H1 (cell line): Measurements from ENCODE around the gene ADCY6. TPM values are rescaled to one million over a fixed set of nuclear protein-coding genes. Genes with fewer than 3 reads are reported as not detected.
A peak's percentile ranks its signal among the peaks of the same experiment; 100 is the strongest.

Source experiments
- CTCF ChIA-PET: fragments of 300-600 bp; sonication (Branson Sonifier 250); formaldehyde crosslinking; loops from one replicate; lab custom pipeline; 2021; ENCODE audit not compliant: partially characterized antibody; lab: Charles Lee
- POLR2A ChIA-PET: fragments of 300-600 bp; sonication (Branson Sonifier 250); formaldehyde crosslinking; loops from one replicate; lab custom pipeline; 2021; ENCODE audit warnings: inconsistent platforms; ENCODE audit not compliant: partially characterized antibody; lab: Charles Lee
- DNase-seq, 2 experiments: peaks; one replicate each; pipeline versions ENCODE4 v3.0.0 to v3.0.0-alpha.2; 2010 to 2022; ENCODE audit warnings: low spot score in 2 of 2, low read depth in 1 of 2, mixed read lengths in 1 of 2
- FAIRE-seq: peaks from 2 replicates; lab custom pipeline; 2011; peaks lifted over from hg19 to GRCh38; lab: Jason Lieb, UNC
- H2AFZ ChIP-seq: 2 replicates; pipeline ENCODE4 v1.8.1; 2012; ENCODE audit warnings: low read length, inconsistent platforms
- H2AK5ac ChIP-seq: 2 replicates; pipeline ENCODE4 v1.6.1; 2013; ENCODE audit warnings: low read depth, low read length
- H2BK120ac ChIP-seq: replicated peaks from 2 replicates; pipeline ENCODE3; 2013; ENCODE audit warnings: low read depth, low read length, inconsistent platforms
- H2BK12ac ChIP-seq: 2 replicates; pipeline ENCODE4 v1.6.1; 2013; ENCODE audit warnings: low read depth, low read length
- H2BK15ac ChIP-seq: 2 replicates; pipeline ENCODE4 v1.6.1; 2013; ENCODE audit warnings: low read length
- H2BK20ac ChIP-seq: 2 replicates; pipeline ENCODE4 v1.6.1; 2013; ENCODE audit warnings: low read length
- H2BK5ac ChIP-seq: 2 replicates; pipeline ENCODE4 v1.6.1; 2013; ENCODE audit warnings: low read depth, low read length
- H3K14ac ChIP-seq: 2 replicates; pipeline ENCODE4 v1.6.1; 2013; ENCODE audit warnings: inconsistent platforms; ENCODE audit not compliant: insufficient read length
- H3K18ac ChIP-seq: 2 replicates; pipeline ENCODE4 v1.6.1; 2013; ENCODE audit warnings: low read length; ENCODE audit errors: extremely low read depth
- H3K23ac ChIP-seq: 2 replicates; pipeline ENCODE4 v1.6.1; 2013; ENCODE audit warnings: inconsistent platforms; ENCODE audit not compliant: insufficient read length
- H3K23me2 ChIP-seq: 2 replicates; pipeline ENCODE4 v1.6.1; 2013; ENCODE audit warnings: low read depth, low read length
- H3K27ac ChIP-seq: 2 replicates; pipeline ENCODE4 v1.6.1; 2011; ENCODE audit warnings: low read depth, low read length, inconsistent platforms
- H3K27me3 ChIP-seq, 4 experiments: replicated peaks in 1 of 4; 1 replicate in 1 of 4; 2 replicates in 3 of 4; pipeline versions ENCODE4 v1.6.1 to v1.8.1; 2011 to 2013; ENCODE audit warnings: low read length in 3 of 4, mild to moderate bottlenecking in 3 of 4, inconsistent platforms in 2 of 4, mixed read lengths in 2 of 4, moderate library complexity in 1 of 4; ENCODE audit not compliant: control insufficient read depth in 3 of 4, insufficient read depth in 3 of 4; ENCODE audit errors: extremely low read depth in 1 of 4
- H3K36me3 ChIP-seq, 4 experiments: 2 replicates each; pipeline versions ENCODE4 v1.6.1 to v1.8.1; 2011 to 2013; ENCODE audit warnings: mild to moderate bottlenecking in 4 of 4, low read length in 3 of 4, moderate library complexity in 2 of 4, control low read depth in 1 of 4, inconsistent platforms in 1 of 4; ENCODE audit not compliant: insufficient read depth in 4 of 4, control insufficient read depth in 2 of 4
- H3K4ac ChIP-seq: replicated peaks from 2 replicates; pipeline ENCODE3; 2013; ENCODE audit warnings: low read length, low read depth, mixed read lengths, inconsistent platforms; ENCODE audit not compliant: insufficient read length
- H3K4me1 ChIP-seq, 4 experiments: replicated peaks in 1 of 4; 1 replicate in 1 of 4; 2 replicates in 3 of 4; pipeline versions ENCODE4 v1.6.1 to v1.8.1; 2011 to 2013; ENCODE audit warnings: low read length in 3 of 4, inconsistent platforms in 2 of 4, mixed read lengths in 1 of 4; ENCODE audit not compliant: insufficient read depth in 4 of 4, control insufficient read depth in 3 of 4
- H3K4me2 ChIP-seq, 2 experiments: 2 replicates each; pipeline versions ENCODE4 v1.6.1 to v1.8.1; 2011 to 2013; ENCODE audit warnings: low read depth in 2 of 2, low read length in 2 of 2, control low read depth in 1 of 2, inconsistent platforms in 1 of 2, mild to moderate bottlenecking in 1 of 2; ENCODE audit not compliant: insufficient read depth in 1 of 2
- H3K4me3 ChIP-seq, 4 experiments: fragments of 200-600, 300-600 bp in 1 of 4; sonication (generic), shearing (Covaris generic), sonication (Bioruptor Twin) in 1 of 4; 2 replicates each; pipeline versions ENCODE4 v1.5.1 to v1.8.1; 2011 to 2016; ENCODE audit warnings: low read length in 4 of 4, low read depth in 3 of 4, control low read depth in 2 of 4, inconsistent platforms in 2 of 4, mild to moderate bottlenecking in 2 of 4, mixed read lengths in 1 of 4, moderate library complexity in 1 of 4; ENCODE audit not compliant: insufficient read depth in 2 of 4; ENCODE audit errors: extremely low read depth in 1 of 4
- H3K56ac ChIP-seq: replicated peaks from 2 replicates; pipeline ENCODE3; 2013; ENCODE audit warnings: low read depth, mild to moderate bottlenecking, mixed read lengths, low read length, inconsistent platforms; ENCODE audit not compliant: insufficient read length
- H3K79me1 ChIP-seq: 2 replicates; pipeline ENCODE4 v1.6.1; 2013; ENCODE audit warnings: low read depth, low read length, control low read depth
- H3K79me2 ChIP-seq, 2 experiments: 2 replicates each; pipeline versions ENCODE4 v1.6.1 to v1.8.1; 2012 to 2013; ENCODE audit warnings: low read length in 2 of 2, mild to moderate bottlenecking in 2 of 2, inconsistent platforms in 1 of 2; ENCODE audit not compliant: insufficient read depth in 2 of 2, control insufficient read depth in 1 of 2
- H3K9ac ChIP-seq, 4 experiments: replicated peaks in 1 of 4; 1 replicate in 1 of 4; 2 replicates in 3 of 4; pipeline versions ENCODE4 v1.6.1 to v1.8.1; 2011 to 2013; ENCODE audit warnings: low read depth in 3 of 4, low read length in 3 of 4, control low read depth in 2 of 4, mild to moderate bottlenecking in 2 of 4, moderate library complexity in 2 of 4, inconsistent platforms in 1 of 4; ENCODE audit errors: extremely low read depth in 1 of 4
- H3K9me3 ChIP-seq, 2 experiments: 2 replicates each; pipeline versions ENCODE4 v1.6.1 to v1.8.1; 2012 to 2013; ENCODE audit warnings: mild to moderate bottlenecking in 2 of 2, moderate library complexity in 2 of 2, control low read depth in 1 of 2, inconsistent platforms in 1 of 2, low read depth in 1 of 2, low read length in 1 of 2, mixed read lengths in 1 of 2; ENCODE audit not compliant: insufficient read depth in 2 of 2
- H4K20me1 ChIP-seq, 2 experiments: replicated peaks in 1 of 2; 2 replicates each; pipeline versions ENCODE3 to v1.8.1; 2011 to 2013; ENCODE audit warnings: inconsistent platforms in 2 of 2, low read length in 2 of 2, mild to moderate bottlenecking in 1 of 2; ENCODE audit not compliant: insufficient read depth in 2 of 2, control insufficient read depth in 1 of 2
- H4K5ac ChIP-seq: 2 replicates; pipeline ENCODE4 v1.6.1; 2013; ENCODE audit warnings: low read length, low read depth, mixed read lengths, inconsistent platforms; ENCODE audit not compliant: insufficient read length
- H4K8ac ChIP-seq: 2 replicates; pipeline ENCODE4 v1.8.0; 2013; ENCODE audit warnings: mild to moderate bottlenecking, moderate library complexity, low read length, inconsistent platforms; ENCODE audit not compliant: insufficient read depth; ENCODE audit errors: extremely low read depth
- H4K91ac ChIP-seq: replicated peaks from 2 replicates; pipeline ENCODE3; 2013; ENCODE audit warnings: low read length, mixed read lengths, inconsistent platforms; ENCODE audit not compliant: insufficient read length
- BCL11A ChIP-seq, 2 experiments: IDR thresholded peaks; one replicate each; pipeline ENCODE4 v1.6.1; 2011; ENCODE audit warnings: low read depth in 2 of 2, low read length in 2 of 2, mild to moderate bottlenecking in 2 of 2
- EZH2 ChIP-seq: fragments of 200-600 bp; sonication (generic); IDR thresholded peaks from 2 replicates; pipeline ENCODE4 v1.7.1; 2012; ENCODE audit warnings: low read depth, mild to moderate bottlenecking, moderate library complexity, low read length, inconsistent platforms; ENCODE audit not compliant: severe bottlenecking
- MAFK ChIP-seq: IDR thresholded peaks from 2 replicates; pipeline ENCODE4 v1.6.1; 2012; ENCODE audit warnings: low read depth, mild to moderate bottlenecking, improper control_type of control experiment, low read length
- NANOG ChIP-seq: IDR thresholded peaks from 2 replicates; pipeline ENCODE4 v1.6.1; 2011; ENCODE audit warnings: low read length, low read depth, mild to moderate bottlenecking, inconsistent platforms; ENCODE audit not compliant: insufficient read depth, poor library complexity, severe bottlenecking
- RBBP5 ChIP-seq: IDR thresholded peaks from 2 replicates; pipeline ENCODE4 v1.7.1; 2012; ENCODE audit warnings: low read depth, mild to moderate bottlenecking, inconsistent platforms, low read length, moderate library complexity, borderline replicate concordance
- SRF ChIP-seq: IDR thresholded peaks from 2 replicates; pipeline ENCODE4 v1.6.1; 2011; ENCODE audit warnings: mild to moderate bottlenecking, low read depth, low read length, moderate library complexity
- YY1 ChIP-seq: IDR thresholded peaks from 2 replicates; pipeline ENCODE4 v1.6.1; 2011; ENCODE audit warnings: low read depth, mild to moderate bottlenecking, low read length
- WGBS, 2 experiments: shearing (Covaris generic) in 1 of 2; methylation state at CpG; one replicate each; pipeline versions ENCODE4 v1.1.6 to v1.1.7; 2013 to 2015; ENCODE audit warnings: low lambda C conversion rate in 2 of 2, mixed read lengths in 2 of 2, inconsistent platforms in 1 of 2, low coverage in 1 of 2, missing lambda C conversion rate in 1 of 2; ENCODE audit not compliant: insufficient replicate concordance in 2 of 2, insufficient coverage in 1 of 2, insufficient read length in 1 of 2; ENCODE audit errors: extremely low coverage in 1 of 2, missing lambda C conversion rate in 1 of 2; 5-methylcytosine and 5-hydroxymethylcytosine counted together
- polyA plus RNA-seq, 7 experiments: library from polyadenylated mRNA; depleted of rRNA in 3 of 7; stranded (reverse) in 5 of 7; unstranded in 2 of 7; fragments of >200 nt in 5 of 7; fragments of 200-250 nt in 2 of 7; gene quantifications; 1 replicate in 5 of 7; 2 replicates in 1 of 7; 4 replicates in 1 of 7; pipeline versions ENCODE4 v1.2.1 to v1.2.3, GENCODE V29; 2011 to 2013; ENCODE audit warnings: missing spikeins in 2 of 7, mixed read lengths in 2 of 7
- total RNA-seq: library from RNA; stranded (reverse); fragmentation: NEBNext Ultra II Directional; extraction: Animal tissue kit (Norgen Biotek cat#: 25700); gene quantifications from 2 replicates; pipeline ENCODE4 v1.2.1, GENCODE V29; 2021

The ADCY6 gene
- total and polyA plus RNA-seq, 2 of the 8 experiments (the other 6 are each of a cell fraction or from before 2014, with no cell fraction given) = 11.7 to 17.5 TPM

- H2AFZ ChIP-seq = no peak overlapping the region
- no peak overlapping the region for H3K18ac ChIP-seq
- no peak overlapping the region for H4K5ac ChIP-seq
- no peak overlapping the region for H2BK20ac ChIP-seq
- peaks cover 0 to 5% of the 10 kb centered on the region in 2 experiments for H4K20me1 ChIP-seq
- FAIRE-seq (peak; percentile 63), DNase-seq (no peak)
- 0 out of 2 replicates have a peak overlapping the region, but pooled peaks have one; percentile 31 for H3K27ac ChIP-seq
- peak overlapping the region; percentile 9; the same call in 1 of the 2 replicates for H2BK12ac ChIP-seq
- no peak overlapping the region for H3K14ac ChIP-seq
- H3K23ac ChIP-seq = no peak overlapping the region
- ChIA-PET CTCF (interaction anchor here (1.1 to 4.1 kb wide), 5 partner anchors 10 to 24 kb away, joined by 3 to 24 read pairs (median 5); no protein-coding TSS in a partner anchor), POLR2A (interaction anchor here (0.6 to 1.8 kb wide), 2 partner anchors 15 to 23 kb away, joined by 4 read pairs; no protein-coding TSS in a partner anchor)
- H3K56ac ChIP-seq = no peak overlapping the region
- peaks cover 6% of the 10 kb centered on the region; the same call in 1 of the 2 replicates for H3K79me1 ChIP-seq
- WGBS, 2 experiments = 74% methylated on average over 16 of the region's 16 CpGs; no CpG with 5 or more reads in 1 of the 2 experiments
- H3K4ac ChIP-seq = no peak overlapping the region
- H4K91ac ChIP-seq = no peak overlapping the region
- no peak for TF ChIP-seq RBBP5
- TF ChIP-seq SRF = no peak
- no peak for TF ChIP-seq MAFK
- TF ChIP-seq EZH2 = no peak
- TF ChIP-seq BCL11A (IDR thresholded peaks at IDR 0.05; ENCODE audit: low read depth in 2 of 2, low read length in 2 of 2) = no peak
- TF ChIP-seq YY1 = no peak
- TF ChIP-seq NANOG = no peak
- H4K8ac ChIP-seq = no peak overlapping the region
- no peaks in the 10 kb centered on the region for H3K23me2 ChIP-seq
- H3K9me3 ChIP-seq = no peaks in the 10 kb centered on the region
- H3K4me3 ChIP-seq = no peak overlapping the region
- no peaks in the 10 kb centered on the region for H3K27me3 ChIP-seq
- H3K9ac ChIP-seq = no peak overlapping the region; a peak in 2 of 7 replicates
- no peak overlapping the region; the same call in 1 of the 2 replicates for H2BK5ac ChIP-seq
- peak overlapping the region; percentile 32 to 37 for H3K4me2 ChIP-seq
- H2BK120ac ChIP-seq = no peak overlapping the region
- no peaks in the 10 kb centered on the region for H3K79me2 ChIP-seq
- peak overlapping the region; percentile 61 for H2AK5ac ChIP-seq
- H3K36me3 ChIP-seq = peaks cover 2 to 33% (median 20%) of the 10 kb centered on the region in 4 experiments; a peak in 7 of 8 replicates
- H3K4me1 ChIP-seq = peaks cover 0 to 14% (median 11%) of the 10 kb centered on the region in 4 experiments; a peak in 6 of 7 replicates
- 0 out of 2 replicates have a peak overlapping the region, but pooled peaks have one; percentile 46 for H2BK15ac ChIP-seq
These were observed 11.1 kb downstream of the ADCY6 start for GRCh38 chr12:48777501-48778400.
